ENCODE measurements around the gene LSM14B. TPM values are rescaled to one million over a fixed set of nuclear protein-coding genes. Genes with fewer than 3 reads are reported as not detected.

Gene LSM14B
- total RNA-seq, 6 experiments from 2014 or later = 40.4 to 42.7 (median 40.9) TPM

DNA sequence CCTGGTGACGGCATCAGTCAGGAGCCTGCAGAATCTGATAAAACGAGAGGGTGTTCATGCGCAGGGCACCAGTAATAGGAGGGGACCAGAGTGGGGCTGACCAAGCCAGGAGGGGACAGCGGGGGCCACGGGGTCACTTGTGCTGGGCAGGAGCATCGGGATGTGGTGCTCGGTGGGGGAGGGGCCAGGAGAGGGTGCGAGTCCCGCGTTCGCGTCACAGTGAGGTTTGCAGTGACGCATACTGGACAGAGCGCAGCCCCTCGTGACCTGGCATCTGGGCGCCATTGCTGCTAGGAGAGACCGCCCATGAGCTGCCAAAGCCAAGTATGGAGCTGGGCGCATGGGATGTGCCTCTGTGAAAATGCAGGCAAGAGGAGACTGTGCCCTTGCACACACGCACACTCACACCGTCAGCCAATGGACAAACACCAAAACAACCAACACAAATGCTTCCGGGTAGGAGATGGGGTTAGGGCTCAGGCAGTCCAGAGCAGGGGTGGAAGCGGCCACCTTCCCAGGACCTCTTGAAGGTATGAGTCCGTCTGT, 46.7 kb downstream of the LSM14B start:
- Mint-ChIP-seq H3K27ac (no peak overlapping the region), H3K4me1 (ENCODE audit: low read depth) (no peaks in the 10 kb centered on the region), H3K9me3 (no peaks in the 10 kb centered on the region), H3K4me3 (no peak overlapping the region), H3K36me3 (ENCODE audit: low read depth) (peaks cover 7% of the 10 kb centered on the region; the same call in 1 of the 2 replicates), H3K27me3 (ENCODE audit: insufficient read depth) (no peaks in the 10 kb centered on the region)
- no peak for DNase-seq
- no peak for TF ChIP-seq CTCF (IDR thresholded peaks at IDR 0.05)

- Mint-ChIP-seq H3K36me3 (ENCODE audit: low read depth) (peaks cover 10% of the 10 kb centered on the region; the same call in 1 of the 2 replicates), H3K27me3 (ENCODE audit: insufficient read depth) (no peaks in the 10 kb centered on the region), H3K27ac (no peak overlapping the region), H3K4me3 (no peak overlapping the region), H3K4me1 (ENCODE audit: low read depth) (no peaks in the 10 kb centered on the region), H3K9me3 (no peaks in the 10 kb centered on the region)
- no peak for DNase-seq
- TF ChIP-seq CTCF (IDR thresholded peaks at IDR 0.05) = no peak
Observed at GRCh38 chr20:62170536-62170935, 48.3 kb downstream of the LSM14B start.

- no peak for DNase-seq
- no peak for TF ChIP-seq CTCF (IDR thresholded peaks at IDR 0.05)
- Mint-ChIP-seq H3K4me1 (ENCODE audit: low read depth) (no peaks in the 10 kb centered on the region), H3K4me3 (no peak overlapping the region), H3K9me3 (no peaks in the 10 kb centered on the region), H3K36me3 (ENCODE audit: low read depth) (peaks cover 6% of the 10 kb centered on the region; the same call in 1 of the 2 replicates), H3K27me3 (ENCODE audit: insufficient read depth) (no peaks in the 10 kb centered on the region), H3K27ac (no peak overlapping the region)
Observed at GRCh38 chr20:62171245-62171644, 49.0 kb downstream of the LSM14B start.

DNA sequence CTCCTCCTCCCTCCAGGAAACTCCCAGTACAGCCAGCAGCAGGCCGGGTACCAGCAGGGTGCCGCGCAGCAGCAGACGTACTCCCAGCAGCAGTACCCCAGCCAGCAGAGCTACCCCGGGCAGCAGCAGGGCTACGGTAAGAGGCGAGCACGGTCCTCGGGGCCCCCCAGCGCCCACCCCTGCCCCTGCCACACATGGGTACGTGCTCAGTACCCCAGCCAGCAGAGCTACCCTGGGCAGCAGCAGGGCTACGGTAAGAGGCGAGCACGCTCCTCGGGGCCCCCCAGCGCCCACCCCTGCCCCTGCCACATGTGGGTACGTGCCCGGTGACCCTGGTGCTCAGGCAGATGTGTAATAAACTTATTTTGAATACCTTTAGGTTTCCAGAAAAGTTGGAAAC, 50.4 kb downstream of the LSM14B start:
- Mint-ChIP-seq H3K36me3 (ENCODE audit: low read depth) (peaks cover 5% of the 10 kb centered on the region; the same call in 1 of the 2 replicates), H3K4me1 (ENCODE audit: low read depth) (no peaks in the 10 kb centered on the region), H3K4me3 (no peak overlapping the region), H3K27me3 (ENCODE audit: insufficient read depth) (no peaks in the 10 kb centered on the region), H3K9me3 (no peaks in the 10 kb centered on the region), H3K27ac (no peak overlapping the region)
- no peak for TF ChIP-seq CTCF (IDR thresholded peaks at IDR 0.05)
- no peak for DNase-seq

DNA sequence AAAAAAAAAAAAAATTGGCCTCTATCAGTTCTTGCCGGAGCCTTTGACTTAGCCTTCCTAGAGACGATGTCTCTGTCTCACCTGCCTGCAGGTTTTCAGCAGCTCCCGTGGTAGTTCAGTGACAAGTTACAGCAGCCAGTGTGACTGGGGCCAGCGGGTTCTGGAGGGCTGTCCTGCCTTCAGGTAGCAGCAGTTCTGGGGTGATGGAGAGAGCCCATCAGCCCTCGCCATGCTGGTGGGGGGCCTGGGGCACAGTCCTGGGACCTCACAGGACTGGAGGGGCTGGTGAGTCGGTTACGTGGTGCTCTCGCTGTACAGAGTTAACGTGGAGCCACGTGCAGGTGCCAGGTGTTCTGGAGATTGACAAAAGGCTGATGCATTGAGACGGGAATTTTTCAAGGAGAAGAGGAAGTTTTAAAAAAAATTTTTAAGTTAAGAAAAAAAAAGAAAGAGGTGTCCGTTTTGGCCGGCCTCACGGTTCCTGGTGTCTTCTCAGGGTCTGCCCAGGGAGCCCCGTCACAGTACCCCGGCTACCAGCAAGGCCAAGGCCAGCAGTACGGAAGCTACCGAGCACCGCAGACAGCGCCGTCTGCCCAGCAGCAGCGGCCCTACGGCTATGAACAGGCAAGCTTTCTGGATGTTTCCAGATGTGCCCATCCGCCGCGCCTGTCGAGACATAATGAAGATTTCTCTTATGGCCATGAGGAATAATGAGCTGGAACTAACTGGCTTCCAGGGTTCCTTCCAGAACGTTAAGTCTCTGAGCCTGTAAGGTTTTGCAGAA, 51.9 kb downstream of the LSM14B start:
- no peak overlapping the region for H3K27ac Mint-ChIP-seq
- H3K9me3 Mint-ChIP-seq = no peaks in the 10 kb centered on the region
- DNase-seq = no peak

More for the DNA sequence above, 51.9 kb downstream of the LSM14B start:
- Mint-ChIP-seq H3K4me3 (no peak overlapping the region), H3K27me3 (ENCODE audit: insufficient read depth) (no peaks in the 10 kb centered on the region), H3K36me3 (ENCODE audit: low read depth) (peaks cover 5% of the 10 kb centered on the region; the same call in 1 of the 2 replicates), H3K4me1 (ENCODE audit: low read depth) (no peaks in the 10 kb centered on the region)
- no peak for TF ChIP-seq CTCF (IDR thresholded peaks at IDR 0.05)

All from HFFc6 (cell line).